GM12878 (cell line): ENCODE measurements around the gene TMEM253. TPM values are rescaled to one million over a fixed set of nuclear protein-coding genes. Genes with fewer than 3 reads are reported as not detected.

Source experiments
- ATAC-seq: fragments of 200-7000 bp; cut with Tn5 transposase; 3 replicates; pipeline ENCODE4 v1.9.1; 2020; ENCODE audit warnings: mild to moderate bottlenecking, moderate library complexity
- BruUV-seq: library from RNA; stranded (reverse); fragments of 400-500 nt; replicated peaks from 2 replicates; lab custom pipeline; 2021; lab: Mats Ljungman, UMichigan
- CTCF ChIA-PET: fragments of 300-600 bp; sonication (Branson Sonifier 250); formaldehyde crosslinking; extraction: SDS; loops from one replicate; lab custom pipeline; 2021; ENCODE audit warnings: inconsistent platforms; lab: Yijun Ruan, JAX
- POLR2A ChIA-PET: fragments of 350-600 bp; formaldehyde crosslinking; extraction: SDS; loops from one replicate; lab custom pipeline; 2021; ENCODE audit warnings: inconsistent platforms; lab: Charles Lee
- RAD21 ChIA-PET: fragments of 300-600 bp; sonication (Branson Sonifier 250); formaldehyde crosslinking; loops from one replicate; lab custom pipeline; 2023; ENCODE audit warnings: antibody characterized with exemption; ENCODE audit not compliant: unreplicated experiment; lab: Charles Lee
- SMC1A ChIA-PET: fragments of 300-600 bp; sonication (Branson Sonifier 250); formaldehyde crosslinking; loops from one replicate; lab custom pipeline; 2023; ENCODE audit not compliant: unreplicated experiment, uncharacterized antibody; lab: Charles Lee
- DNase-seq: peaks from one replicate; pipeline ENCODE4 v3.0.0-alpha.2; 2011; ENCODE audit warnings: low read depth, low spot score
- FAIRE-seq: peaks from 3 replicates; lab custom pipeline; 2011; peaks lifted over from hg19 to GRCh38; lab: Jason Lieb, UNC
- H2AFZ ChIP-seq: 2 replicates; pipeline ENCODE4 v1.6.0; 2011; ENCODE audit warnings: low read depth, low read length, control low read depth; ENCODE audit not compliant: control insufficient read depth
- H3K27ac ChIP-seq: 2 replicates; pipeline ENCODE4 v1.5.1; 2011; ENCODE audit warnings: control low read depth; ENCODE audit not compliant: control insufficient read depth, insufficient read depth
- H3K27me3 ChIP-seq, 2 experiments: replicated peaks in 1 of 2; 2 replicates each; pipeline versions ENCODE4 v1.6.0 to v1.6.1; 2011; ENCODE audit warnings: low read length in 1 of 2; ENCODE audit not compliant: control insufficient read depth in 2 of 2, insufficient read depth in 2 of 2
- H3K36me3 ChIP-seq, 2 experiments: 2 replicates each; pipeline ENCODE4 v1.5.1; 2011; ENCODE audit warnings: low read length in 1 of 2; ENCODE audit not compliant: control insufficient read depth in 2 of 2, insufficient read depth in 2 of 2
- H3K4me1 ChIP-seq: 2 replicates; pipeline ENCODE4 v1.6.1; 2011; ENCODE audit warnings: mild to moderate bottlenecking, low read length, moderate library complexity, mixed read lengths; ENCODE audit not compliant: control insufficient read depth, insufficient read depth
- H3K4me2 ChIP-seq: 2 replicates; pipeline ENCODE4 v1.6.0; 2011; ENCODE audit warnings: control low read depth; ENCODE audit not compliant: control insufficient read depth, insufficient read depth
- H3K4me3 ChIP-seq: fragments of 200-600 bp; sonication (generic); 2 replicates; pipeline ENCODE4 v1.5.1; 2016
- H3K79me2 ChIP-seq: 2 replicates; pipeline ENCODE4 v1.6.0; 2011; ENCODE audit warnings: low read length; ENCODE audit not compliant: control insufficient read depth, insufficient read depth
- H3K9ac ChIP-seq: 2 replicates; pipeline ENCODE4 v1.8.0; 2011; ENCODE audit warnings: low read length, control low read depth, mixed read lengths; ENCODE audit not compliant: control insufficient read depth, insufficient read depth
- H3K9me3 ChIP-seq: replicated peaks from 3 replicates; pipeline ENCODE4 v1.5.1; 2011; ENCODE audit warnings: mild to moderate bottlenecking, low read length; ENCODE audit not compliant: control insufficient read depth, insufficient read depth
- H4K20me1 ChIP-seq: 2 replicates; pipeline ENCODE4 v1.6.0; 2011; ENCODE audit not compliant: control insufficient read depth, insufficient read depth
- BRCA1 ChIP-seq: IDR thresholded peaks from 2 replicates; pipeline ENCODE4 v1.6.1; 2011; ENCODE audit warnings: low read depth, low read length, improper control_type of control experiment
- CBX5 ChIP-seq: sonication (generic); IDR thresholded peaks from 2 replicates; pipeline ENCODE4 v1.6.1; 2016; ENCODE audit warnings: low read depth, moderate library complexity, mild to moderate bottlenecking, inconsistent platforms
- CHD1 ChIP-seq: IDR thresholded peaks from 2 replicates; pipeline ENCODE4 v1.6.1; 2012; ENCODE audit warnings: low read depth, low read length, improper control_type of control experiment
- CHD2 ChIP-seq: IDR thresholded peaks from 2 replicates; pipeline ENCODE4 v1.6.1; 2011; ENCODE audit warnings: low read depth, low read length, improper control_type of control experiment, borderline replicate concordance
- MTA3 ChIP-seq: IDR thresholded peaks from 2 replicates; pipeline ENCODE4 v1.6.1; 2012; ENCODE audit warnings: low read length, inconsistent platforms, borderline replicate concordance
- NR2C1 ChIP-seq: fragments of 450-650 bp; IDR thresholded peaks from 2 replicates; pipeline ENCODE4 v1.6.1; 2017; ENCODE audit warnings: antibody characterized with exemption, mild to moderate bottlenecking, moderate library complexity
- TCF3 ChIP-seq: IDR thresholded peaks from 2 replicates; pipeline ENCODE4 v1.6.1; 2012; ENCODE audit warnings: low read depth, mild to moderate bottlenecking, low read length, borderline replicate concordance; ENCODE audit not compliant: insufficient read depth
- WGBS: methylation state at CpG from one replicate; pipeline ENCODE4 v1.1.6; 2016; ENCODE audit warnings: low lambda C conversion rate; ENCODE audit not compliant: insufficient replicate concordance, insufficient coverage; ENCODE audit errors: missing lambda C conversion rate; 5-methylcytosine and 5-hydroxymethylcytosine counted together
- in situ Hi-C: fragments of 300-500 bp; cut with MboI; formaldehyde crosslinking; loops from 9 replicates; pipeline ENCODE4 v1.14.3; 2018; ENCODE audit warnings: mixed read lengths
- intact Hi-C: fragments of 100-400 bp; cut with micrococcal nuclease; formaldehyde crosslinking; loops from one replicate; pipeline ENCODE4 v1.14.2; 2022; ENCODE audit not compliant: unreplicated experiment
- polyA plus RNA-seq, 11 experiments: library from polyadenylated mRNA; depleted of rRNA in 4 of 11; unstranded in 6 of 11; stranded (reverse) in 5 of 11; fragments of >200 nt; fragmentation: Nextera tagmentation in 4 of 11; fragmentation: Illumina TruSeq in 1 of 11; extraction: Ambion mirVana in 4 of 11; extraction: Trizol in 1 of 11; gene quantifications; 1 replicate in 1 of 11; 2 replicates in 10 of 11; pipeline versions ENCODE4 v1.2.1 to v1.2.3, GENCODE V29; 2011 to 2016; ENCODE audit warnings: inconsistent platforms in 2 of 11, missing spikeins in 2 of 11, low read depth in 1 of 11
- total RNA-seq, 4 experiments: library from RNA; depleted of rRNA in 3 of 4; stranded (reverse); fragments of >200 nt in 3 of 4; fragmentation: Illumina TruSeq in 1 of 4; extraction: Trizol in 1 of 4; gene quantifications; 2 replicates each; pipeline versions ENCODE4 v1.2.1 to v1.2.3, GENCODE V29; 2013 to 2021

TMEM253 gene
- total and polyA plus RNA-seq, 10 of the 15 experiments (the other 5 are each of a cell fraction or from before 2014, with no cell fraction given): 0.11 to 0.48 TPM; not detected in 8

GRCh38 chr14:21093018-21093417 is 7.8 kb upstream of the TMEM253 start:
- no peak overlapping the region for H3K4me2 ChIP-seq
- no peaks in the 10 kb centered on the region for H3K9me3 ChIP-seq
- H3K9ac ChIP-seq: no peak overlapping the region
- no peak for FAIRE-seq
- TF ChIP-seq CHD2 (no peak), NR2C1 (no peak), MTA3 (no peak), TCF3 (no peak), CHD1 (no peak), BRCA1 (no peak), CBX5 (no peak)
- intact Hi-C loops: no loop called here
- in situ Hi-C loops: no loop called here
- H2AFZ ChIP-seq: no peak overlapping the region
- ChIA-PET RAD21 (interaction anchor here (1.0 to 3.2 kb wide), 8 partner anchors 10 to 406 kb away, joined by 3 to 51 read pairs (median 9); partner anchors contain the start of genes ARHGEF40 and TMEM253), SMC1A (interaction anchor here (0.9 to 5.9 kb wide), 7 partner anchors 8 to 79 kb away, joined by 4 to 78 read pairs (median 7); partner anchors contain the start of gene TMEM253), CTCF (interaction anchor here (1.0 to 6.9 kb wide), 16 partner anchors 9 to 87 kb away, joined by 3 to 194 read pairs (median 8); partner anchors contain the start of genes ARHGEF40, RNASE8 and TMEM253), POLR2A (interaction anchor here (0.8 to 1.9 kb wide), 2 partner anchors 9 to 12 kb away, joined by 4 to 5 read pairs; no protein-coding TSS in a partner anchor)
- H3K27ac ChIP-seq: no peak overlapping the region
- WGBS: 56% methylated on average over 30 of the region's 36 CpGs
- H4K20me1 ChIP-seq: no peaks in the 10 kb centered on the region
- H3K36me3 ChIP-seq: no peaks in the 10 kb centered on the region
- H3K79me2 ChIP-seq: no peaks in the 10 kb centered on the region
- no TSS peak for BruUV-seq
- H3K27me3 ChIP-seq: peaks cover 0 to 3% of the 10 kb centered on the region in 2 experiments; a peak in 2 of 4 replicates
- ATAC-seq: no peak
- H3K4me1 ChIP-seq: no peaks in the 10 kb centered on the region
- no peak overlapping the region for H3K4me3 ChIP-seq
- DNase-seq: no peak
